GM12864 (cell line): Measurements from ENCODE around the gene PRR36.

Experiments
- DNase-seq: peaks from one replicate; pipeline ENCODE4 v3.0.0-alpha.2; 2011; ENCODE audit warnings: low read depth
- H3K4me3 ChIP-seq: 2 replicates; pipeline ENCODE4 v1.5.1; 2011; ENCODE audit warnings: mild to moderate bottlenecking, low read depth, low read length, control low read depth
- TF ChIP-seq, protein P1 (sequence below): IDR thresholded peaks from 2 replicates; pipeline ENCODE4 v1.5.1; 2011; ENCODE audit warnings: low read depth, mild to moderate bottlenecking, moderate library complexity, low read length, control low read depth, inconsistent platforms; ENCODE audit errors: missing control alignments

Gene PRR36

GRCh38 chr19:7864690-7865074 lies 9.5 kb downstream of the PRR36 start:
- TF ChIP-seq, protein P1, sequence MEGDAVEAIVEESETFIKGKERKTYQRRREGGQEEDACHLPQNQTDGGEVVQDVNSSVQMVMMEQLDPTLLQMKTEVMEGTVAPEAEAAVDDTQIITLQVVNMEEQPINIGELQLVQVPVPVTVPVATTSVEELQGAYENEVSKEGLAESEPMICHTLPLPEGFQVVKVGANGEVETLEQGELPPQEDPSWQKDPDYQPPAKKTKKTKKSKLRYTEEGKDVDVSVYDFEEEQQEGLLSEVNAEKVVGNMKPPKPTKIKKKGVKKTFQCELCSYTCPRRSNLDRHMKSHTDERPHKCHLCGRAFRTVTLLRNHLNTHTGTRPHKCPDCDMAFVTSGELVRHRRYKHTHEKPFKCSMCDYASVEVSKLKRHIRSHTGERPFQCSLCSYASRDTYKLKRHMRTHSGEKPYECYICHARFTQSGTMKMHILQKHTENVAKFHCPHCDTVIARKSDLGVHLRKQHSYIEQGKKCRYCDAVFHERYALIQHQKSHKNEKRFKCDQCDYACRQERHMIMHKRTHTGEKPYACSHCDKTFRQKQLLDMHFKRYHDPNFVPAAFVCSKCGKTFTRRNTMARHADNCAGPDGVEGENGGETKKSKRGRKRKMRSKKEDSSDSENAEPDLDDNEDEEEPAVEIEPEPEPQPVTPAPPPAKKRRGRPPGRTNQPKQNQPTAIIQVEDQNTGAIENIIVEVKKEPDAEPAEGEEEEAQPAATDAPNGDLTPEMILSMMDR: no peak
- DNase-seq: no peak
- no peak overlapping the region for H3K4me3 ChIP-seq

DNA sequence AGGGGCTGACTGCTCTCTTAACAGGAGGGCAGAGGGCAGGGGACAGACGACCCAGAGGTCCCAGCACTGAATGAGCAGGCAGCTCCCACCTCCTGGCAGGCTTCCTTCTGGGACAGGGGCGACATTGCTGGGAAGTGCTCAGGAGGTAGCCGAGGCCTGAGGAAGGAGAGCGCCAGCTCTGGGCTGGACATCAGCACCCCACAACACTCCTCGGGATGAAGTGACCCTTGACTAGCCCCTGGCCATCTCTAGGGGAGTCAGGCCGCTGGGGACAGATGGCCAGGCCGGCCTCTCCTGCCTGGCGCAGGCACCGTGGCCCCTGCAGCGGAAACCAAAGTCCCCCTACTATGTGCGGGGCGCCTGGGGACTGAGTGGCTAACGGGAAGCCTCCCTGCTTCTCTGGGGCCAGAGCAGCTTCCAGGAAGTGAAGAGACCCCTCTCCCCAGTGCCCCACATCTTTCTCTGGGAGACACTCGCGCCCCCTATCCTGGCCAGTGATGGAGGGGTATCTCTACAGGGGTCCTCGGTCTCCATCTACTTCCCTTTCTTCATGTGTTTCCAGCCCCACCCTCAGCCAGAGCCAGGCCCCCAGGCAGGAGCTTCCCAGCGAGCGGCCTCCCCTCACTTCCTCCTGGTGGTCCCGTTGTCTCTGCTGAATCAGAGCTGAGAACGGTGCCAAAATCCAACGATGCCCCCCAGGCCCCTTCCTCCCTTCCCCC lies 10.1 kb downstream of the PRR36 start:
- DNase-seq: no peak
- no peak overlapping the region for H3K4me3 ChIP-seq
- TF ChIP-seq, protein P1: no peak

DNA sequence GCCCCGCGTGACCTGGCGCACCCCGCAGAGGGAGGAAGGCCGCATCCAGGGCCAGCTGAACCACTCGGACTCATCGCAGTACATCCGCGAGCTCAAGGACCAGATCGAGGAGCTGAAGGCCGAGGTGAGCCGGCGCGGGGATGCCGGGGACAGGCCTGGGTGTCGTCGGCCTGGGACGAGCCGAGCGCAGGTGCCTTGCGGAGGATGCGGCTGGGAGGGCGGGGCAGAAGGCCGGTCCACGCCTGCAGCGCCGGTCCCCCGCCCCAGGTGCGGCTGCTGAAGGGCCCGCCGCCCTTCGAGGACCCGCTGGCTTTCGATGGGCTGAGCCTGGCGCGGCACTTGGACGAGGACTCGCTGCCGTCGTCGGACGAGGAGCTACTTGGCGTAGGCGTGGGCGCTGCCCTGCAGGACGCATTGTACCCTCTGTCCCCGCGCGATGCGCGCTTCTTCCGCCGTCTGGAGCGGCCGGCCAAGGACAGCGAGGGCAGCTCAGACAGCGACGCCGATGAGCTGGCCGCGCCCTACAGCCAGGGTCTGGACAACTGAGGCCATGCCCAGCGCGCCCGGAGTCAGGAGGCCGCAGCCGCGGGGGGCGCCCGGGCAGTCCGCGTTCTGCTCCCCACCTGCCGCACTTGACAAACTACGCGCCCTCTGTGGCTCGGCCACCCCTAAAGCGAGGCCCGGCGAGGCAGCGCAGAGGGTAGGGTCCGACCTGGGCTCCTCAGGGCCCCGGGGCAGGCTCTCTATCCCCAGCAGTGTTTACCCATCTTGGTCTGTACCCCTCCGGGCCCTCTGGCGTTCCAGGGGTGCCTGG lies 10.8 kb downstream of the PRR36 start:
- H3K4me3 ChIP-seq: no peak overlapping the region
- DNase-seq: no peak
- TF ChIP-seq, protein P1: no peak

DNA sequence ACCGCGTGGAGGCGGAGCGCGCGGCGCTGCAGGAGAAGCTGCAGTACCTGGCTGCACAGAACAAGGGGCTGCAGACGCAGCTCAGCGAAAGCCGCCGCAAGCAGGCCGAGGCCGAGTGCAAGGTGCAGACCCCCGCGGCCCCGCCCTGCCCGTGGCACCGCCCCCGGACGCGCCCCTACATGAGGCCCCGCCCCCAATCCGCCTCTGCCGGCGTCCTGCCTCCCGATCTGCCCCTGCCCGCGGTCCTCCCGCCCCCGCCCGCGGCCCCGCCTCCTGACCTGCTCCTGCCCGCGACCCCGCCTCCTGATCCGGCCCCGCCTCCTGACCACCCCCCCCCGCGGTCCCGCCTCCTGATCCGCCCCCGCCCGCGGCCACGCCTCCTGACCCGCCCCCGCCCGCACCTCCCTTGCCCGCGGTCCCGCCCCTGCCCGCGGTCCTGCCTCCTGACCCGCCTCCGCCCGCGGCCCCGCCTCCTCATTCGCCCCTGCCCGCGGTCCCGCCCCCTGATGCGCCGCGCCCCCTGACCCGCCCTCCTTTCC lies 11.7 kb downstream of the PRR36 start:
- no peak for DNase-seq
- H3K4me3 ChIP-seq: no peak overlapping the region
- TF ChIP-seq, protein P1: no peak

DNA sequence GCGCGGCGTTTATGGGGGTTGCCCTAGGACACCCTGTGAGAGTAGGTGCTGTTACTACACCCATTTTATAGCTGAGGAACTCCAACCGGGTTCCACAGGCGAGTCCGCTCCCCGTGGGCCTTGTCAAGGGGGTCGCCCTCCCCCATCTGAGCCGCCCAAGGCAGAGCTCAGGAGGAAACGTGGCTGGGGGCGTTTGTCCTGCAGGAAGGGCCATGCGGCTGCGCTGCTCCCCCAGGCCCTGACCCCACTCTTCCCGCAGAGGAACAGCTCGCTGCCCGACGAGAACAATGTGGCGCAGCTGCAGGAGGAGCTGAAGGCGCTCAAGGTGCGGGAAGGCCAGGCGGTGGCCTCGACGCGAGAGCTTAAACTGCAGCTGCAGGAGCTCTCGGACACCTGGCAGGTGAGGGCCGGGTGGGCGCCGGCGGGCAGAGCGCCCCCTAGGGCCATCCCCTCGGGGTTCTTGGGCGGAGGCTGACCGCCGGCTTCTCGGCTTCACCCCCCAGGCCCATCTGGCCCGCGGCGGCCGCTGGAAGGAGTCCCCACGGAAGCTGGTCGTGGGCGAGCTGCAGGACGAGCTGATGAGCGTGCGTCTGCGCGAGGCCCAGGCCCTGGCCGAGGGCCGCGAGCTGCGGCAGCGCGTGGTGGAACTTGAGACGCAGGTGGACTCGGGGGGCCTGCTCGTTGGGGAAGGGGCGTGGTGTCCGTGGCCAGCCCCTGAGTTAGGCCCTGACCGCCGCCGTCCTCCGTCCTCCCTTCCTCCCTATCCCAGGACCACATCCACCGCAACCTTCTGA lies 12.4 kb downstream of the PRR36 start:
- H3K4me3 ChIP-seq: no peak overlapping the region
- TF ChIP-seq, protein P1: peak; percentile 25
- DNase-seq: no peak

DNA sequence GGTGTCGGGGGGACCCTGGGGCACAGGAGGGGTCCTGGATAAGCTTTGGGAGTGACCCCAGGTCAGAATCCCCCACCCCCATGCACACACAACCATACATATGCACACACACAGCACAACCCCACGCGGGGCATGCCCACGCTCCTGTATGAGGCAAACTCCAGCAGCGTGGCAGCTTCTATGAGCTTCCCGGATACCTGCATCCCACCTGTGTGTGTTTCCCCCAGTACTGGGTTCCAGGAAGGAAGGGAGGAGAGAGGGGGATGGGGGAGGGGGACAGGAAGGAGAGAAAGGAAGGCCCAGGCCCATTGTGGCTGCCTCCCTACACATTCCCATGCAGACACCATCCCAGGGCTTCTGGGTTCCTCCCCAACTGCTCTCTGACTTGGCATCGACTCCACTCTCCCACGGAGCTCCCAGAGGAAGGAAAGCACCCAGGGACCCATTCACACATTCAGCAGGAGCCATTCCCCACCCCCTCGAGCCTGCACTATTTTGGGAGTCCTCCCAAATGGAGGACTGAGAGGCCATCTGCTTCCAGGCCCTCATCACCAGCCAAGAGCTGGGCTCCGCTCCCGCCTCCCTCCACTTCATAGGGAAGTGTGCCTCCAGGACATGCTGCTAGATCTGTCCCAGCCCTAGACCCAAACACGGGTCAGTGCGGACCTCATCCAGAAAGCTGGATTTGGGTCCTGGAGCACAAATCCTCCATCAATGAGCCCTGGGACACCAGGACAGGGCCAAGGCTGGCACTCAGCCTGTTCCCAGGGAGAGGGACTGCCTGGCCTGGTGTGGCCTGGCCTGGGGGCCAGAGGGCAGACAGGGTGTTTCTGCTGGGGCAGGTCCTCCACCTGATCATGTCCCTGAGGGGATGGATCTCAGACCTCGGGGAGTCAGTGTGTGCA lies 13.2 kb downstream of the PRR36 start:
- no peak overlapping the region for H3K4me3 ChIP-seq
- TF ChIP-seq, protein P1: no peak
- DNase-seq: no peak
